ENCODE data around the gene GABRB3. TPM values are rescaled to one million over a fixed set of nuclear protein-coding genes. Genes with fewer than 3 reads are reported as not detected.

Gene GABRB3
- total and polyA plus RNA-seq, 2 of the 8 experiments (the other 6 are each of a cell fraction or from before 2014, with no cell fraction given): 98.8 to 163 TPM

GRCh38 chr15:26562336-26562735 lies 210.5 kb downstream of the GABRB3 start (continued):
- TF ChIP-seq, protein P1, sequence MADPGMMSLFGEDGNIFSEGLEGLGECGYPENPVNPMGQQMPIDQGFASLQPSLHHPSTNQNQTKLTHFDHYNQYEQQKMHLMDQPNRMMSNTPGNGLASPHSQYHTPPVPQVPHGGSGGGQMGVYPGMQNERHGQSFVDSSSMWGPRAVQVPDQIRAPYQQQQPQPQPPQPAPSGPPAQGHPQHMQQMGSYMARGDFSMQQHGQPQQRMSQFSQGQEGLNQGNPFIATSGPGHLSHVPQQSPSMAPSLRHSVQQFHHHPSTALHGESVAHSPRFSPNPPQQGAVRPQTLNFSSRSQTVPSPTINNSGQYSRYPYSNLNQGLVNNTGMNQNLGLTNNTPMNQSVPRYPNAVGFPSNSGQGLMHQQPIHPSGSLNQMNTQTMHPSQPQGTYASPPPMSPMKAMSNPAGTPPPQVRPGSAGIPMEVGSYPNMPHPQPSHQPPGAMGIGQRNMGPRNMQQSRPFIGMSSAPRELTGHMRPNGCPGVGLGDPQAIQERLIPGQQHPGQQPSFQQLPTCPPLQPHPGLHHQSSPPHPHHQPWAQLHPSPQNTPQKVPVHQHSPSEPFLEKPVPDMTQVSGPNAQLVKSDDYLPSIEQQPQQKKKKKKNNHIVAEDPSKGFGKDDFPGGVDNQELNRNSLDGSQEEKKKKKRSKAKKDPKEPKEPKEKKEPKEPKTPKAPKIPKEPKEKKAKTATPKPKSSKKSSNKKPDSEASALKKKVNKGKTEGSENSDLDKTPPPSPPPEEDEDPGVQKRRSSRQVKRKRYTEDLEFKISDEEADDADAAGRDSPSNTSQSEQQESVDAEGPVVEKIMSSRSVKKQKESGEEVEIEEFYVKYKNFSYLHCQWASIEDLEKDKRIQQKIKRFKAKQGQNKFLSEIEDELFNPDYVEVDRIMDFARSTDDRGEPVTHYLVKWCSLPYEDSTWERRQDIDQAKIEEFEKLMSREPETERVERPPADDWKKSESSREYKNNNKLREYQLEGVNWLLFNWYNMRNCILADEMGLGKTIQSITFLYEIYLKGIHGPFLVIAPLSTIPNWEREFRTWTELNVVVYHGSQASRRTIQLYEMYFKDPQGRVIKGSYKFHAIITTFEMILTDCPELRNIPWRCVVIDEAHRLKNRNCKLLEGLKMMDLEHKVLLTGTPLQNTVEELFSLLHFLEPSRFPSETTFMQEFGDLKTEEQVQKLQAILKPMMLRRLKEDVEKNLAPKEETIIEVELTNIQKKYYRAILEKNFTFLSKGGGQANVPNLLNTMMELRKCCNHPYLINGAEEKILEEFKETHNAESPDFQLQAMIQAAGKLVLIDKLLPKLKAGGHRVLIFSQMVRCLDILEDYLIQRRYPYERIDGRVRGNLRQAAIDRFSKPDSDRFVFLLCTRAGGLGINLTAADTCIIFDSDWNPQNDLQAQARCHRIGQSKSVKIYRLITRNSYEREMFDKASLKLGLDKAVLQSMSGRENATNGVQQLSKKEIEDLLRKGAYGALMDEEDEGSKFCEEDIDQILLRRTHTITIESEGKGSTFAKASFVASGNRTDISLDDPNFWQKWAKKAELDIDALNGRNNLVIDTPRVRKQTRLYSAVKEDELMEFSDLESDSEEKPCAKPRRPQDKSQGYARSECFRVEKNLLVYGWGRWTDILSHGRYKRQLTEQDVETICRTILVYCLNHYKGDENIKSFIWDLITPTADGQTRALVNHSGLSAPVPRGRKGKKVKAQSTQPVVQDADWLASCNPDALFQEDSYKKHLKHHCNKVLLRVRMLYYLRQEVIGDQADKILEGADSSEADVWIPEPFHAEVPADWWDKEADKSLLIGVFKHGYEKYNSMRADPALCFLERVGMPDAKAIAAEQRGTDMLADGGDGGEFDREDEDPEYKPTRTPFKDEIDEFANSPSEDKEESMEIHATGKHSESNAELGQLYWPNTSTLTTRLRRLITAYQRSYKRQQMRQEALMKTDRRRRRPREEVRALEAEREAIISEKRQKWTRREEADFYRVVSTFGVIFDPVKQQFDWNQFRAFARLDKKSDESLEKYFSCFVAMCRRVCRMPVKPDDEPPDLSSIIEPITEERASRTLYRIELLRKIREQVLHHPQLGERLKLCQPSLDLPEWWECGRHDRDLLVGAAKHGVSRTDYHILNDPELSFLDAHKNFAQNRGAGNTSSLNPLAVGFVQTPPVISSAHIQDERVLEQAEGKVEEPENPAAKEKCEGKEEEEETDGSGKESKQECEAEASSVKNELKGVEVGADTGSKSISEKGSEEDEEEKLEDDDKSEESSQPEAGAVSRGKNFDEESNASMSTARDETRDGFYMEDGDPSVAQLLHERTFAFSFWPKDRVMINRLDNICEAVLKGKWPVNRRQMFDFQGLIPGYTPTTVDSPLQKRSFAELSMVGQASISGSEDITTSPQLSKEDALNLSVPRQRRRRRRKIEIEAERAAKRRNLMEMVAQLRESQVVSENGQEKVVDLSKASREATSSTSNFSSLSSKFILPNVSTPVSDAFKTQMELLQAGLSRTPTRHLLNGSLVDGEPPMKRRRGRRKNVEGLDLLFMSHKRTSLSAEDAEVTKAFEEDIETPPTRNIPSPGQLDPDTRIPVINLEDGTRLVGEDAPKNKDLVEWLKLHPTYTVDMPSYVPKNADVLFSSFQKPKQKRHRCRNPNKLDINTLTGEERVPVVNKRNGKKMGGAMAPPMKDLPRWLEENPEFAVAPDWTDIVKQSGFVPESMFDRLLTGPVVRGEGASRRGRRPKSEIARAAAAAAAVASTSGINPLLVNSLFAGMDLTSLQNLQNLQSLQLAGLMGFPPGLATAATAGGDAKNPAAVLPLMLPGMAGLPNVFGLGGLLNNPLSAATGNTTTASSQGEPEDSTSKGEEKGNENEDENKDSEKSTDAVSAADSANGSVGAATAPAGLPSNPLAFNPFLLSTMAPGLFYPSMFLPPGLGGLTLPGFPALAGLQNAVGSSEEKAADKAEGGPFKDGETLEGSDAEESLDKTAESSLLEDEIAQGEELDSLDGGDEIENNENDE (IDR thresholded peaks at IDR 0.05; ENCODE audit: insufficient replicate concordance, low read length): no peak
- TF ChIP-seq RXRA (IDR thresholded peaks at IDR 0.05; ENCODE audit: insufficient read depth, low read depth, low read length) (no peak), BCL11A (IDR thresholded peaks at IDR 0.05; ENCODE audit: low read depth in 2 of 2, low read length in 2 of 2) (no peak), TAF1 (IDR thresholded peaks at IDR 0.05; ENCODE audit: low read depth, low read length) (no peak), SRF (IDR thresholded peaks at IDR 0.05; ENCODE audit: low read depth, low read length) (no peak), GTF2F1 (IDR thresholded peaks at IDR 0.05; ENCODE audit: borderline replicate concordance, low read depth, low read length) (no peak), CBX8 (IDR thresholded peaks at IDR 0.05; ENCODE audit: borderline replicate concordance, low read depth, low read length) (no peak), GABPA (IDR thresholded peaks at IDR 0.05; ENCODE audit: borderline replicate concordance, insufficient read depth, low read length) (no peak)

Data from H1 (cell line).